ENCODE results near the gene PDGFD. TPM values are rescaled to one million over a fixed set of nuclear protein-coding genes. Genes with fewer than 3 reads are reported as not detected.

The PDGFD gene
- total RNA-seq, 1 experiment from 2014 or later, result 1.7 TPM

DNA sequence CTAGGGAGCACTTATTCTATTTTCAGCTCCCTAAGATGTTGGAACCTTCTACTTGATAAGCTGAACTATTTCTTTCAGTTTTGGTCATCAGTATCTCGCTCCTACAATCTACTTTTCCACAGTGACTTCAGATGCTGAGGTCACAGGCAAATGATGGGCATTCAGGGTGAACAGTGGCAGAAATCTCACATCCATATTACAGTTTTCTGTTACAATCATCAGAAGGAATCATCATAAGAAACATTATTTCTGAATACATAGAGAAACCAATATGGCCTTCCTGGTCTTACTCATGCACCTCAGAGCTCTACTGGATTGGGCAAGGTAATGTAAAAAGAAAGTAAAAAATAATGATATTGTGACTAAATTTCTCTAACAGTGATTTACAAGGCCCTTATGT is 166.9 kb downstream of the PDGFD start:
- Mint-ChIP-seq H3K9me3 (0 out of 5 replicates have a peak, but pooled peaks cover 0 to under 1% of the 10 kb centered on the region in 2 experiments), H3K4me1 (no peaks in the 10 kb centered on the region), H3K27me3 (ENCODE audit: low read depth) (no peaks in the 10 kb centered on the region), H3K36me3 (ENCODE audit: insufficient read depth in 1 of 3, low read depth in 3 of 3) (no peaks in the 10 kb centered on the region), H3K27ac (no peak overlapping the region), H3K4me3 (no peak overlapping the region)
- H3K79me1 ChIP-seq (ENCODE audit: insufficient read depth, low read depth, low read length, poor library complexity, severe bottlenecking), result no peaks in the 10 kb centered on the region
- no peak overlapping the region for H3K18ac ChIP-seq (ENCODE audit: insufficient read length, low read depth, low read length)
- H2AK5ac ChIP-seq (ENCODE audit: insufficient read length, low read length), result no peak overlapping the region
- no peak overlapping the region for H4K5ac ChIP-seq (ENCODE audit: insufficient read length, low read depth, low read length)
- H3K9ac ChIP-seq (ENCODE audit: extremely low read depth, insufficient read length, low read length), result no peak overlapping the region
- H3K4me1 ChIP-seq (ENCODE audit: insufficient read depth, low read length), result no peaks in the 10 kb centered on the region
- no peak overlapping the region for H3K56ac ChIP-seq (ENCODE audit: insufficient read length, low read depth, low read length)
- H2AFZ ChIP-seq (ENCODE audit: low read length), result no peak overlapping the region
- no peaks in the 10 kb centered on the region for H3K79me2 ChIP-seq (ENCODE audit: insufficient read depth, low read length)
- H2BK12ac ChIP-seq (ENCODE audit: insufficient read length, low read depth, low read length), result no peak overlapping the region
- H3K23me2 ChIP-seq (ENCODE audit: insufficient read length, low read depth, low read length, poor library complexity, severe bottlenecking), result no peaks in the 10 kb centered on the region
- H3K4ac ChIP-seq (ENCODE audit: low read depth, low read length), result no peak overlapping the region
- no peak overlapping the region for H2BK5ac ChIP-seq (ENCODE audit: insufficient read length, low read length)
- no CpG with 5 or more reads among the region's 1 CpG for WGBS (ENCODE audit: extremely low coverage, insufficient read length, low lambda C conversion rate)
- no peaks in the 10 kb centered on the region for H4K20me1 ChIP-seq (ENCODE audit: control insufficient read depth, insufficient read depth, insufficient read length)
- H2BK120ac ChIP-seq (ENCODE audit: low read depth, low read length, poor library complexity, severe bottlenecking), result no peak overlapping the region
- H3K27ac ChIP-seq (ENCODE audit: insufficient read length, low read depth, low read length), result no peak overlapping the region
- H2BK15ac ChIP-seq (ENCODE audit: low read depth, low read length), result no peak overlapping the region
- H4K8ac ChIP-seq (replicated peaks; ENCODE audit: insufficient read length, low read depth, low read length), result no peak overlapping the region
- DNase-seq, result no peak
- H3K27me3 ChIP-seq (ENCODE audit: insufficient read depth, low read length), result no peaks in the 10 kb centered on the region
- H3T11ph ChIP-seq (ENCODE audit: low read length), result no peak overlapping the region
- no peaks in the 10 kb centered on the region for H3K9me3 ChIP-seq (ENCODE audit: control insufficient read depth, low read depth, low read length)
- TF ChIP-seq, protein P1, sequence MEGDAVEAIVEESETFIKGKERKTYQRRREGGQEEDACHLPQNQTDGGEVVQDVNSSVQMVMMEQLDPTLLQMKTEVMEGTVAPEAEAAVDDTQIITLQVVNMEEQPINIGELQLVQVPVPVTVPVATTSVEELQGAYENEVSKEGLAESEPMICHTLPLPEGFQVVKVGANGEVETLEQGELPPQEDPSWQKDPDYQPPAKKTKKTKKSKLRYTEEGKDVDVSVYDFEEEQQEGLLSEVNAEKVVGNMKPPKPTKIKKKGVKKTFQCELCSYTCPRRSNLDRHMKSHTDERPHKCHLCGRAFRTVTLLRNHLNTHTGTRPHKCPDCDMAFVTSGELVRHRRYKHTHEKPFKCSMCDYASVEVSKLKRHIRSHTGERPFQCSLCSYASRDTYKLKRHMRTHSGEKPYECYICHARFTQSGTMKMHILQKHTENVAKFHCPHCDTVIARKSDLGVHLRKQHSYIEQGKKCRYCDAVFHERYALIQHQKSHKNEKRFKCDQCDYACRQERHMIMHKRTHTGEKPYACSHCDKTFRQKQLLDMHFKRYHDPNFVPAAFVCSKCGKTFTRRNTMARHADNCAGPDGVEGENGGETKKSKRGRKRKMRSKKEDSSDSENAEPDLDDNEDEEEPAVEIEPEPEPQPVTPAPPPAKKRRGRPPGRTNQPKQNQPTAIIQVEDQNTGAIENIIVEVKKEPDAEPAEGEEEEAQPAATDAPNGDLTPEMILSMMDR (conservative IDR thresholded peaks at IDR 0.05), result no peak
- no peak overlapping the region for H3K23ac ChIP-seq (ENCODE audit: insufficient read length, low read depth, low read length)
- H2BK20ac ChIP-seq (ENCODE audit: low read depth, low read length, poor library complexity, severe bottlenecking), result no peak overlapping the region
- H3K14ac ChIP-seq (ENCODE audit: insufficient read depth, low read length), result no peak overlapping the region
- H3K4me2 ChIP-seq (ENCODE audit: insufficient read depth, insufficient read length, low read length), result no peak overlapping the region
- no peak overlapping the region for H4K91ac ChIP-seq (ENCODE audit: insufficient read length, low read depth, low read length)
